ENCODE measurements around the gene ANKRD18B. TPM values are rescaled to one million over a fixed set of nuclear protein-coding genes. Genes with fewer than 3 reads are reported as not detected.
"Not testable (repeated sequence)": the region's sequence is repeated elsewhere in the genome, so short reads cannot be mapped to it uniquely, and the experiment has no call there.

ANKRD18B gene
- total RNA-seq, 1 experiment from 2014 or later = 9.1 TPM

DNA sequence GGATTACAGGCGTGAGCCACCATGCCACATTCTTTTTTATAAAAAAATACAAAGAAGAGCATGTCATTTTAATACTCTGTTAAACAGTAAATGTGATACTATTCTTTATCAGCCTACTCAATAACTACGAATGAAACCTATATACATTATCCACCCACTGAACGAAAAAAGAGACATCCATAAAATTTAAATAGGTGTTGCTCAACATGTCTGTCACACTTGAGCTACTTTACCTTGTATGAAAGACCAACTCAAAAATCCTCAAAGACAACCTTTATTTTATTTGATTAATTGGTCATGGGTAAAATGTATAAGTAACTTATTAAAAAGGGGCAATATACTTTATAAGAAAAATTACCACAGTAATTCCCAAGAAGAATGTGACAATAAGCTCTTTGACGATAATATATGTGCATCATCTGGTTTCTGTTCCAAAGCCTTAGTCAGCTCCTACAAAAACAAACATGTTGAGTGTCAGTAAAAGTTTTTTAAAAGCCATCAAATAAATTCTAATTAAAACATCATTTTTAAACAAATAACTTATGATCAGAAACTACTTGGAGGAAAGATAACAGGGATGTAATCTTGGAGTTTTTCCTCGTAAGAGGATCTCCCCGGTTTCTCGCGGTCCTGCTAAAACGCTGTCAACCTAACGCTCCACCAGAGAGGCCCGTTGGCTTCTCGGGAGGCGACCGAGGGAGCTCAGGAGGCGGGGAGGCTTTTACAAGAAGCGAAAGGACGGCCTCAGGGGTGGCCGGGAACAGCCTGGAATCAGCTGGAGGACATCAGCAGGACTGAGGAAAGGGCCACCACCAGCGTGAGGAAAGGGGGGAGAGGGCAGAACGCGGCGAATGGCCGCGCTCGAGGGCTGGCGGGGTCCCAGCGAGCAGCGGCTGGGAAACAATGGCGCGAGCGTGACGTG, 13.5 kb upstream of the ANKRD18B start:
- H2BK12ac ChIP-seq (ENCODE audit: insufficient read length, low read depth, low read length) = no peak overlapping the region
- H3K14ac ChIP-seq (ENCODE audit: insufficient read depth, low read length) = peak overlapping the region; percentile 80
- no peak overlapping the region for H2AFZ ChIP-seq (ENCODE audit: low read length)
- no peaks in the 10 kb centered on the region for H3K23me2 ChIP-seq (ENCODE audit: insufficient read length, low read depth, low read length, poor library complexity, severe bottlenecking)
- H3K9me3 ChIP-seq (ENCODE audit: control insufficient read depth, low read depth, low read length) = no peaks in the 10 kb centered on the region
- H3K9ac ChIP-seq (ENCODE audit: extremely low read depth, insufficient read length, low read length) = peak overlapping the region; percentile 32
- DNase-seq = peak; percentile 64
- H2BK20ac ChIP-seq (ENCODE audit: low read depth, low read length, poor library complexity, severe bottlenecking) = no peak overlapping the region
- TF ChIP-seq, protein P1, sequence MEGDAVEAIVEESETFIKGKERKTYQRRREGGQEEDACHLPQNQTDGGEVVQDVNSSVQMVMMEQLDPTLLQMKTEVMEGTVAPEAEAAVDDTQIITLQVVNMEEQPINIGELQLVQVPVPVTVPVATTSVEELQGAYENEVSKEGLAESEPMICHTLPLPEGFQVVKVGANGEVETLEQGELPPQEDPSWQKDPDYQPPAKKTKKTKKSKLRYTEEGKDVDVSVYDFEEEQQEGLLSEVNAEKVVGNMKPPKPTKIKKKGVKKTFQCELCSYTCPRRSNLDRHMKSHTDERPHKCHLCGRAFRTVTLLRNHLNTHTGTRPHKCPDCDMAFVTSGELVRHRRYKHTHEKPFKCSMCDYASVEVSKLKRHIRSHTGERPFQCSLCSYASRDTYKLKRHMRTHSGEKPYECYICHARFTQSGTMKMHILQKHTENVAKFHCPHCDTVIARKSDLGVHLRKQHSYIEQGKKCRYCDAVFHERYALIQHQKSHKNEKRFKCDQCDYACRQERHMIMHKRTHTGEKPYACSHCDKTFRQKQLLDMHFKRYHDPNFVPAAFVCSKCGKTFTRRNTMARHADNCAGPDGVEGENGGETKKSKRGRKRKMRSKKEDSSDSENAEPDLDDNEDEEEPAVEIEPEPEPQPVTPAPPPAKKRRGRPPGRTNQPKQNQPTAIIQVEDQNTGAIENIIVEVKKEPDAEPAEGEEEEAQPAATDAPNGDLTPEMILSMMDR (conservative IDR thresholded peaks at IDR 0.05) = no peak
- H3T11ph ChIP-seq (ENCODE audit: low read length) = no peak overlapping the region
- Mint-ChIP-seq H3K27ac (peak overlapping the region; percentile 93 to 97 (median 93); a peak in 5 of 7 replicates), H3K9me3 (peaks cover 14 to 17% of the 10 kb centered on the region in 2 experiments), H3K4me1 (0 out of 4 replicates have a peak, but pooled peaks cover 0 to 4% of the 10 kb centered on the region in 2 experiments), H3K36me3 (ENCODE audit: insufficient read depth in 1 of 3, low read depth in 3 of 3) (peaks cover 8 to 15% (median 10%) of the 10 kb centered on the region in 3 experiments; a peak in 5 of 7 replicates), H3K27me3 (ENCODE audit: low read depth) (peaks cover 7% of the 10 kb centered on the region), H3K4me3 (peak overlapping the region; percentile 86 to 91)
- H3K79me1 ChIP-seq (ENCODE audit: insufficient read depth, low read depth, low read length, poor library complexity, severe bottlenecking) = no peaks in the 10 kb centered on the region
- no peak overlapping the region for H4K91ac ChIP-seq (ENCODE audit: insufficient read length, low read depth, low read length)
- H2BK5ac ChIP-seq (ENCODE audit: insufficient read length, low read length) = no peak overlapping the region
- no peak overlapping the region for H4K8ac ChIP-seq (replicated peaks; ENCODE audit: insufficient read length, low read depth, low read length)
- no peak overlapping the region for H3K56ac ChIP-seq (ENCODE audit: insufficient read length, low read depth, low read length)
- H3K79me2 ChIP-seq (ENCODE audit: insufficient read depth, low read length) = no peaks in the 10 kb centered on the region
- no peaks in the 10 kb centered on the region for H4K20me1 ChIP-seq (ENCODE audit: control insufficient read depth, insufficient read depth, insufficient read length)
- WGBS (ENCODE audit: extremely low coverage, insufficient read length, low lambda C conversion rate) = no CpG with 5 or more reads among the region's 32 CpGs
- H2AK5ac ChIP-seq (ENCODE audit: insufficient read length, low read length) = no peak overlapping the region
- H3K4ac ChIP-seq (ENCODE audit: low read depth, low read length) = no peak overlapping the region
- H3K27ac ChIP-seq (ENCODE audit: insufficient read length, low read depth, low read length) = no peak overlapping the region
- no peak overlapping the region for H3K23ac ChIP-seq (ENCODE audit: insufficient read length, low read depth, low read length)
- peak overlapping the region; percentile 44 for H3K4me2 ChIP-seq (ENCODE audit: insufficient read depth, insufficient read length, low read length)
- H2BK15ac ChIP-seq (ENCODE audit: low read depth, low read length) = no peak overlapping the region
- no peaks in the 10 kb centered on the region for H3K27me3 ChIP-seq (ENCODE audit: insufficient read depth, low read length)
- no peak overlapping the region for H4K5ac ChIP-seq (ENCODE audit: insufficient read length, low read depth, low read length)
- H3K18ac ChIP-seq (ENCODE audit: insufficient read length, low read depth, low read length) = peak overlapping the region; percentile 82
- no peak overlapping the region for H2BK120ac ChIP-seq (ENCODE audit: low read depth, low read length, poor library complexity, severe bottlenecking)
- no peaks in the 10 kb centered on the region for H3K4me1 ChIP-seq (ENCODE audit: insufficient read depth, low read length)

DNA sequence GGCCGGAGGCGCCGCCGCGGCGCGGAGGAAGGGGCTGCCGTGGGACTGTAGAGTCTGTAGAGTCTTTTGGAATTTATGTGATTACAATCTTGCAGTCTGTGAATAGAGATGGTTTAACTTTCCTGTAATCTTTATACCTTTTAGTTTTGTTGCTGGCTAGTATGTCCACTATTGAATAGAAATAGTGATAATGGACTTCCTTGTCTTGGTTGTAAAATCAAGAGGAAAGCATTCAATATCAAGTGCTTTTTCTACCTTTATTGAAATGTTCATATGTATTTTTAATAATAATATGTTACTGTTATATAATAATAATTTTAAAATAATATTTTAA, 12.9 kb upstream of the ANKRD18B start:
- not testable (repeated sequence) for H3K79me1 ChIP-seq (ENCODE audit: insufficient read depth, low read depth, low read length, poor library complexity, severe bottlenecking); H3K56ac ChIP-seq (ENCODE audit: insufficient read length, low read depth, low read length); H3K27ac ChIP-seq (ENCODE audit: insufficient read length, low read depth, low read length); H4K20me1 ChIP-seq (ENCODE audit: control insufficient read depth, insufficient read depth, insufficient read length); H2BK5ac ChIP-seq (ENCODE audit: insufficient read length, low read length); H2AFZ ChIP-seq (ENCODE audit: low read length); H3K79me2 ChIP-seq (ENCODE audit: insufficient read depth, low read length); H3K4me1 ChIP-seq (ENCODE audit: insufficient read depth, low read length); DNase-seq; H2AK5ac ChIP-seq (ENCODE audit: insufficient read length, low read length); H3K18ac ChIP-seq (ENCODE audit: insufficient read length, low read depth, low read length); H3K4ac ChIP-seq (ENCODE audit: low read depth, low read length); H4K5ac ChIP-seq (ENCODE audit: insufficient read length, low read depth, low read length); H2BK12ac ChIP-seq (ENCODE audit: insufficient read length, low read depth, low read length); H2BK120ac ChIP-seq (ENCODE audit: low read depth, low read length, poor library complexity, severe bottlenecking); H2BK15ac ChIP-seq (ENCODE audit: low read depth, low read length); H3K9ac ChIP-seq (ENCODE audit: extremely low read depth, insufficient read length, low read length); H4K8ac ChIP-seq (replicated peaks; ENCODE audit: insufficient read length, low read depth, low read length); H3K27me3 Mint-ChIP-seq (ENCODE audit: low read depth); H3K23me2 ChIP-seq (ENCODE audit: insufficient read length, low read depth, low read length, poor library complexity, severe bottlenecking); H3K27me3 ChIP-seq (ENCODE audit: insufficient read depth, low read length); H4K91ac ChIP-seq (ENCODE audit: insufficient read length, low read depth, low read length); H3K4me1 Mint-ChIP-seq; H3K23ac ChIP-seq (ENCODE audit: insufficient read length, low read depth, low read length); H3T11ph ChIP-seq (ENCODE audit: low read length); H2BK20ac ChIP-seq (ENCODE audit: low read depth, low read length, poor library complexity, severe bottlenecking); H3K9me3 ChIP-seq (ENCODE audit: control insufficient read depth, low read depth, low read length)
- H3K4me2 ChIP-seq (ENCODE audit: insufficient read depth, insufficient read length, low read length) = peak overlapping the region; percentile 44
- WGBS (ENCODE audit: extremely low coverage, insufficient read length, low lambda C conversion rate) = no CpG with 5 or more reads among the region's 8 CpGs
- Mint-ChIP-seq H3K9me3 (peaks cover 17 to 19% of the 10 kb centered on the region in 2 experiments), H3K4me3 (peak overlapping the region; percentile 86 to 91), H3K36me3 (ENCODE audit: insufficient read depth in 1 of 3, low read depth in 3 of 3) (peaks cover 8 to 18% (median 13%) of the 10 kb centered on the region in 3 experiments; a peak in 5 of 7 replicates), H3K27ac (peak overlapping the region in 1 of 3 experiments; percentile 97; a peak in 2 of 7 replicates)
- peak overlapping the region; percentile 80; the same call in 1 of the 2 replicates for H3K14ac ChIP-seq (ENCODE audit: insufficient read depth, low read length)

All from H9 (cell line).